PC-9 (cell line): ENCODE measurements around the gene ARRDC1. TPM values are rescaled to one million over a fixed set of nuclear protein-coding genes. Genes with fewer than 3 reads are reported as not detected.
A peak's percentile ranks its signal among the peaks of the same experiment; 100 is the strongest.

Experiments used
- BruUV-seq: library from RNA; stranded (reverse); fragments of 400-500 nt; replicated peaks from 2 replicates; lab custom pipeline; 2021; lab: Mats Ljungman, UMichigan
- CTCF ChIA-PET: fragments of 300-600 bp; sonication (Branson Sonifier 250); formaldehyde crosslinking; loops from one replicate; lab custom pipeline; 2022; ENCODE audit warnings: antibody characterized with exemption; lab: Charles Lee
- POLR2A ChIA-PET: fragments of 300-600 bp; sonication (Branson Sonifier 250); formaldehyde crosslinking; loops from one replicate; lab custom pipeline; 2022; ENCODE audit warnings: antibody characterized with exemption; ENCODE audit not compliant: unreplicated experiment; lab: Charles Lee
- DNase-seq, 2 experiments: peaks; one replicate each; pipeline versions ENCODE4 v3.0.0 to v3.0.0-alpha.2; 2015 to 2022; ENCODE audit warnings: mixed read lengths in 1 of 2
- H2AFZ ChIP-seq: fragments of 200-600 bp; sonication (generic); 2 replicates; pipeline ENCODE4 v1.8.1; 2017; ENCODE audit warnings: antibody characterized with exemption
- H3F3A ChIP-seq: fragments of 200-600 bp; sonication (generic); 2 replicates; pipeline ENCODE4 v1.8.1; 2017; ENCODE audit warnings: antibody characterized with exemption, mild to moderate bottlenecking, low read depth; ENCODE audit not compliant: insufficient read depth
- H3K27ac ChIP-seq: fragments of 200-600 bp; sonication (generic); 2 replicates; pipeline ENCODE4 v1.6.1; 2016; ENCODE audit warnings: mixed run types
- H3K27me3 ChIP-seq: fragments of 200-600 bp; sonication (generic); 2 replicates; pipeline ENCODE4 v1.6.1; 2016; ENCODE audit warnings: low read depth, mixed run types; ENCODE audit not compliant: insufficient read depth
- H3K36me3 ChIP-seq: fragments of 200-600 bp; sonication (generic); 2 replicates; pipeline ENCODE4 v1.6.1; 2016; ENCODE audit warnings: low read depth, mixed run types
- H3K4me1 ChIP-seq: fragments of 200-600 bp; sonication (generic); replicated peaks from 2 replicates; pipeline ENCODE4 v1.6.1; 2016; ENCODE audit warnings: mixed run types; ENCODE audit not compliant: insufficient read depth
- H3K4me2 ChIP-seq: fragments of 200-600 bp; sonication (generic); 2 replicates; pipeline ENCODE4 v1.6.1; 2017; ENCODE audit warnings: mixed run types
- H3K4me3 ChIP-seq: fragments of 200-600 bp; sonication (generic); 2 replicates; pipeline ENCODE4 v1.6.1; 2016; ENCODE audit warnings: mixed run types
- H3K79me2 ChIP-seq: fragments of 200-600 bp; sonication (generic); 2 replicates; pipeline ENCODE4 v1.6.1; 2017; ENCODE audit warnings: low read depth, mixed run types
- H3K9me2 ChIP-seq: fragments of 200-600 bp; sonication (generic); 2 replicates; pipeline ENCODE4 v1.8.1; 2017; ENCODE audit warnings: mild to moderate bottlenecking; ENCODE audit not compliant: insufficient read depth
- H3K9me3 ChIP-seq: fragments of 200-600 bp; sonication (generic); 2 replicates; pipeline ENCODE4 v1.8.1; 2016; ENCODE audit warnings: low read depth; ENCODE audit not compliant: insufficient read depth
- H4K20me1 ChIP-seq: fragments of 200-600 bp; sonication (generic); 2 replicates; pipeline ENCODE4 v1.8.1; 2017; ENCODE audit not compliant: insufficient read depth
- EZH2 ChIP-seq: fragments of 200-600 bp; sonication (generic); IDR thresholded peaks from 2 replicates; pipeline ENCODE4 v1.8.0; 2017; ENCODE audit warnings: antibody characterized with exemption, low read depth
- intact Hi-C: fragments of 100-400 bp; cut with micrococcal nuclease; formaldehyde crosslinking; loops from one replicate; pipeline ENCODE4 v1.10.0; 2022; ENCODE audit not compliant: unreplicated experiment
- total RNA-seq: library from RNA; stranded (reverse); gene quantifications from 2 replicates; pipeline ENCODE4 v1.2.3, GENCODE V29; 2021
- TF ChIP-seq, protein P1 (sequence below): fragments of 200-600 bp; sonication (generic); conservative IDR thresholded peaks from 2 replicates; pipeline ENCODE4 v1.6.1; 2017; ENCODE audit warnings: mixed run types, antibody characterized with exemption, mild to moderate bottlenecking, moderate library complexity

Gene ARRDC1
- total RNA-seq, 1 experiment from 2014 or later, result 127 TPM

DNA sequence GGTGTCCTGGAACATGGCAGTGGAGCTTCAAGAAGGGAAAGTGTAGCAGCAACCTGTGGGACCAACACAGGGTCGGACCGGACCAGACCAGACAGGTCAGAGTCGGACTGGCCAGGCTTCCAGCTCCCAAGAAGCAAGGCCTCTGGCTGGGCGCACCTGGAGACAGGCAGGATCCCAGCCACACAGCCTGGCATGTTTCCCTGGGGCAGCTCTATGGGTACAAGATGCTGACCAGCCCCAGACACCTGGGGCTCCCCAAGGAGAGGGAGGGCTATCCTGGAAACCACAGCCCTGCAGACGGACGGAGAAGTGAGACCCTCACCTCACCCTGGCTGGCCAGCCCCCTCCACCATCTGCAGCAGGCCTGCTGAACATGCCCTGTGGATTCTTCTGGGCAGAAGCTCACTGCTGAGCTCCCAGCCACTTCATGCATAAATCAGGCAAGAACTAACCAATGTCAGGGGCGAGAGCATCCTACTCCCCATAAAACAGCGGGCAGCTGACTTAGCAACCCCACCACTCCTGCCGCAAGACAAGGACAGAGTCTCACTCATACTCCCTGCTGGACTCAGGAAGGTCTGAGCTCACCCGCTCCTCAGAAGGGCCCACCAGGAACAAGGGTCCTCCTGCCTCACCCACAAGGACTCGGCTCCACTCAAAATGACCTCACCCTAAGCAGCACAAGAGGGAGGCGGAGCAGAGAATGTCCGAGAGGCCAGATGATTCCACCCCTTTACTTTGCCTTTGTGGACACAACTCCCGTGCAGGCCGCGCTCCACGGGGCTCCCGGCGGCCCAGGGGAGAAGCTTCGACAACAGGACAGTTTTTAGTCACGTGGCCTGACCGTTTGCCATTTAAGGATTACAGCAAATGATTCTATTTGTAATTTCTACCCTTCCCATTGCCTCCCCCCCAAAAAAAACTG lies 23.9 kb upstream of the ARRDC1 start:
- POLR2A ChIA-PET, result no interaction called here
- Histone ChIP-seq H2AFZ (no peak overlapping the region), H3K27ac (no peak overlapping the region), H3K9me3 (no peaks in the 10 kb centered on the region), H4K20me1 (peaks cover 12% of the 10 kb centered on the region; the same call in 1 of the 2 replicates), H3K4me3 (no peak overlapping the region), H3F3A (peaks cover 24% of the 10 kb centered on the region; the same call in 1 of the 2 replicates), H3K4me1 (peaks cover 13% of the 10 kb centered on the region), H3K4me2 (no peak overlapping the region), H3K79me2 (peaks cover 19% of the 10 kb centered on the region), H3K27me3 (no peaks in the 10 kb centered on the region), H3K36me3 (peaks cover 4% of the 10 kb centered on the region; the same call in 1 of the 2 replicates), H3K9me2 (no peaks in the 10 kb centered on the region)
- intact Hi-C loops, result loop anchor here (2.0 kb wide), 1 partner anchor 91 kb away; no protein-coding TSS in a partner anchor
- BruUV-seq, result no TSS peak
- CTCF ChIA-PET, result interaction anchor here (0.6 kb wide), 1 partner anchor 24 kb away, joined by 3 read pairs; the partner anchor contains the start of gene ARRDC1
- TF ChIP-seq, protein P1, sequence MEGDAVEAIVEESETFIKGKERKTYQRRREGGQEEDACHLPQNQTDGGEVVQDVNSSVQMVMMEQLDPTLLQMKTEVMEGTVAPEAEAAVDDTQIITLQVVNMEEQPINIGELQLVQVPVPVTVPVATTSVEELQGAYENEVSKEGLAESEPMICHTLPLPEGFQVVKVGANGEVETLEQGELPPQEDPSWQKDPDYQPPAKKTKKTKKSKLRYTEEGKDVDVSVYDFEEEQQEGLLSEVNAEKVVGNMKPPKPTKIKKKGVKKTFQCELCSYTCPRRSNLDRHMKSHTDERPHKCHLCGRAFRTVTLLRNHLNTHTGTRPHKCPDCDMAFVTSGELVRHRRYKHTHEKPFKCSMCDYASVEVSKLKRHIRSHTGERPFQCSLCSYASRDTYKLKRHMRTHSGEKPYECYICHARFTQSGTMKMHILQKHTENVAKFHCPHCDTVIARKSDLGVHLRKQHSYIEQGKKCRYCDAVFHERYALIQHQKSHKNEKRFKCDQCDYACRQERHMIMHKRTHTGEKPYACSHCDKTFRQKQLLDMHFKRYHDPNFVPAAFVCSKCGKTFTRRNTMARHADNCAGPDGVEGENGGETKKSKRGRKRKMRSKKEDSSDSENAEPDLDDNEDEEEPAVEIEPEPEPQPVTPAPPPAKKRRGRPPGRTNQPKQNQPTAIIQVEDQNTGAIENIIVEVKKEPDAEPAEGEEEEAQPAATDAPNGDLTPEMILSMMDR, result no peak
- no peak for DNase-seq

DNA sequence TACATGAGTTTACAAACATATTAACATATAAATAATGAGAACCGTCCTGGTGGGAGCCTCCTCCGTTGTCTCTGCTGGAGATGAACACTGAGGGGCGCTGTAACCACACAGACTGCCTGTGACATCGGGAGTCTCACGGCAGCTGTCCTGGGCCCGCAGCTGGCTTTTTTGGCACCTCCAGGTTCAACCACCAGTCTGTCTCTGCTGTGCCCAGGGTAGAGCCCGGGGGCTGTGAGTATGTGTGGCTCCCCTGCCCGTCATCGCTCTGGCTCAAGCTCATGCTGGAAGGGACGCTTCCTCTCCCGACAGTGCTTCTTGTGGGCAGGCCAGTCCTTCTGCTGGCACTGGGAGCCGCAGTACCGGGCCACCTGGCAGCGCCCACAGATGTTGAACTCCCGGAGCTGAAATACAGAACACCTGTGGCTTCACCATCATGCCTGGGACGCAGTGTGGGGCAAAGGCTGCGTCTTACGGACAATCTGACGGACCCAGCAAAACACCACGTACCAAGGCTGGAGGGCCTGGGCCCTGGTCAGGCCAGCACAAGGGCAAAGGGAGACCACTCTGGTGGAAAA lies 23.1 kb upstream of the ARRDC1 start:
- Histone ChIP-seq H3K4me1 (peaks cover 6% of the 10 kb centered on the region), H3K4me2 (no peak overlapping the region), H3K79me2 (peaks cover 12% of the 10 kb centered on the region), H3K27ac (no peak overlapping the region), H2AFZ (no peak overlapping the region), H4K20me1 (peaks cover 6% of the 10 kb centered on the region; the same call in 1 of the 2 replicates), H3F3A (peaks cover 24% of the 10 kb centered on the region; the same call in 1 of the 2 replicates), H3K36me3 (peaks cover 4% of the 10 kb centered on the region; the same call in 1 of the 2 replicates), H3K9me3 (no peaks in the 10 kb centered on the region), H3K27me3 (no peaks in the 10 kb centered on the region), H3K4me3 (no peak overlapping the region), H3K9me2 (no peaks in the 10 kb centered on the region)
- ChIA-PET POLR2A (no interaction called here), CTCF (no interaction called here)
- TF ChIP-seq EZH2, result no peak
- TF ChIP-seq, protein P1, result peak; percentile 66
- intact Hi-C loops, result loop anchor here (2.0 kb wide), 1 partner anchor 90 kb away; no protein-coding TSS in a partner anchor
- BruUV-seq, result no TSS peak
- DNase-seq, result peak in 1 of 2 experiments; percentile 32

DNA sequence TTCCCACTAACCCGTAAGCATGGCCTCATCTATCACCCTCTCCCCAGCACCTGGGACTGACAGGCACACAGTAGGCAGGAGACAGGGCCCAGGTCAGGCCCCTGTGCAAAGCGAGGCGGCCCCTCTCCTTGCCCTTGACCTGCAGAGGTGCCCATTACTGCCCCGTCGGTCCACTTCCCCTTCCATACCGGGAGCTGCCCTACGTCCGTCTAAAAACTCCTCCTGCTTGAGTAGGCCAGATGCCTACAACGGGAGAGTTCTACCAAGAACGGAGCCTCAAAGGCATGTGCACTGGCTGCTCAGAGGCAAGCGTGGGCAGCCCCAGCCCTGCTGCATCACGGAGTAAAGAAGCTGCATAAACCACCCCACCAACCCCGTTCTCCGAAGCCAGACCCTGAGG lies 22.1 kb upstream of the ARRDC1 start:
- H3K4me3 ChIP-seq, result no peak overlapping the region
- peaks cover 11% of the 10 kb centered on the region; the same call in 1 of the 2 replicates for H3K36me3 ChIP-seq
- peaks cover 5% of the 10 kb centered on the region for H3K79me2 ChIP-seq
- intact Hi-C loops, result loop anchor here (2.0 kb wide), 1 partner anchor 89 kb away; no protein-coding TSS in a partner anchor
- TF ChIP-seq EZH2, result no peak
- TF ChIP-seq, protein P1, result no peak
- no peaks in the 10 kb centered on the region for H4K20me1 ChIP-seq
- ChIA-PET POLR2A (no interaction called here), CTCF (interaction anchor here (0.5 kb wide), 1 partner anchor 160 kb away, joined by 9 read pairs; the partner anchor contains the start of genes EXD3 and NOXA1)
- no peak overlapping the region for H3K4me2 ChIP-seq
- H3K9me3 ChIP-seq, result no peaks in the 10 kb centered on the region
- H3K27me3 ChIP-seq, result no peaks in the 10 kb centered on the region
- H3F3A ChIP-seq, result peaks cover 24% of the 10 kb centered on the region; the same call in 1 of the 2 replicates
- H3K4me1 ChIP-seq, result peaks cover 4% of the 10 kb centered on the region; the same call in 1 of the 2 replicates
- H2AFZ ChIP-seq, result no peak overlapping the region
- DNase-seq, result no peak
- BruUV-seq, result no TSS peak
- no peaks in the 10 kb centered on the region for H3K9me2 ChIP-seq
- H3K27ac ChIP-seq, result no peak overlapping the region
